Stimulated activated naive CD4-positive, alpha-beta T cell treated with Interleukin-2 at 50 U/mL for 16 hours (primary cell): ENCODE measurements around the gene COPG2.
A peak's percentile ranks its signal among the peaks of the same experiment; 100 is the strongest.
"Not testable (repeated sequence)": the region's sequence is repeated elsewhere in the genome, so short reads cannot be mapped to it uniquely, and the experiment has no call there.

Experiments used
- DNase-seq: peaks from one replicate; lab custom pipeline; 2025; lab: John Stamatoyannopoulos, UW

The COPG2 gene, protein sequence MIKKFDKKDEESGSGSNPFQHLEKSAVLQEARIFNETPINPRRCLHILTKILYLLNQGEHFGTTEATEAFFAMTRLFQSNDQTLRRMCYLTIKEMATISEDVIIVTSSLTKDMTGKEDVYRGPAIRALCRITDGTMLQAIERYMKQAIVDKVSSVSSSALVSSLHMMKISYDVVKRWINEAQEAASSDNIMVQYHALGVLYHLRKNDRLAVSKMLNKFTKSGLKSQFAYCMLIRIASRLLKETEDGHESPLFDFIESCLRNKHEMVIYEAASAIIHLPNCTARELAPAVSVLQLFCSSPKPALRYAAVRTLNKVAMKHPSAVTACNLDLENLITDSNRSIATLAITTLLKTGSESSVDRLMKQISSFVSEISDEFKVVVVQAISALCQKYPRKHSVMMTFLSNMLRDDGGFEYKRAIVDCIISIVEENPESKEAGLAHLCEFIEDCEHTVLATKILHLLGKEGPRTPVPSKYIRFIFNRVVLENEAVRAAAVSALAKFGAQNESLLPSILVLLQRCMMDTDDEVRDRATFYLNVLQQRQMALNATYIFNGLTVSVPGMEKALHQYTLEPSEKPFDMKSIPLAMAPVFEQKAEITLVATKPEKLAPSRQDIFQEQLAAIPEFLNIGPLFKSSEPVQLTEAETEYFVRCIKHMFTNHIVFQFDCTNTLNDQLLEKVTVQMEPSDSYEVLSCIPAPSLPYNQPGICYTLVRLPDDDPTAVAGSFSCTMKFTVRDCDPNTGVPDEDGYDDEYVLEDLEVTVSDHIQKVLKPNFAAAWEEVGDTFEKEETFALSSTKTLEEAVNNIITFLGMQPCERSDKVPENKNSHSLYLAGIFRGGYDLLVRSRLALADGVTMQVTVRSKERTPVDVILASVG

DNA sequence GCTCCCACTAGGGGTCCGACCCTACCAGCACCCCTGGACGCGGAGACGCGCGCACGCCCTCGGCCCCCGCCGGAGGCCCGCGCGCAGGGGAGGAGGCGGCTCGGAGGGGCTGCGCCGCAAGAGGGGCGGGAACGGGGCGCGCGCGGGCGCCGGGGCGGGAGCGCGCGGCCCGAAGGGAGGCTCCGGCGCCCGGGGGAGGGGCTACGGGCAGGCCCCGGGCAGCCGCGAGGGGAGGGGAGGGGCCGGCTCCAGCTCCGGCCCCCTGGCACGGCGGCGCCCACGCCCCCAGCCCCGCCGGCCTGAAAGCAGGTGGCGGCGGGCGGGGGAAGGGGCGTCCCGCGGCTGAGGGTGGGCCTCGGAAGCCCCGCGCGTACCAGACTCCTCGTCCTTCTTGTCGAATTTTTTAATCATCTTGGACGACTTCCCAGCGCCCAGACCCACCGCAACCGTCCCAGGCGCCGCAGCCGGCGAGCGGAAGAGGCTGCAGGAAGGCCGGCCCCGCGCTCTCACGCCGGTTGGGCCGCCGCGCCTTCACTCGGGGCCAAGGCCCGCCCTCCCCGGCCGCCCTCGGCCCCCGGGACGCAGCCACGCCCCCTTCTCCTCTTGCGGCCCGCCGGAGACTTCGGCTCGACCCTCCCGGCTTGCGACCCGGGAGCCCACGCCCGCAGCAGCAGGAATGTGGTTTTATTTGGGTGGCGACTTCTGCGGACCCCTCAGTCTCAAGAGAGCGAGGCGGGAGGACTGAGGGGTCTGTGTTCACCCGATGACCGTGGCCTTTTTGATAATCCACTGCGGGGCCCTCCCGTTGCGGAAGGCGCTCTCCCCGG, at the start of gene COPG2:
TSS of gene COPG2 (minus strand) at position 491 of the 827 bp plus-strand sequence. CDS start at position 411, 80 bp downstream.
- peak; percentile 75 for DNase-seq

DNA sequence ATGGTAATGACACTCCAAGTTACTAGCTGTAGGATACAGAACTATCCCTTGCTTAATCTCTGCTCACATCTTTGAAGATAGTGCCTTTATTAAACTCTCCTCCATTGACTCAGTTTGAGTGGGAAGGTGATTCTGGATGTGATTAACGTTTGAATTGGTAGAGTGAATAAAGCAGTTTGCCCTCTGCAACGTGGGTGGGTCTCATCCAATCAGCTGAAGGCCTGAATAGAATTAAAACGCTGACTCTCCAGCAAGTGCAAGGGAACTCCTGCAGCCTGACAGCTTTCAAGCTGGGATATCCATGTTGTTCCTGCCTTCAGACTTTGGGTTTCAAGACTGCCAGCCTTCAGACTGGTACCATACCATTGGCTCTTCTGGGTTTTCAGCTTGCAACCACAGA, 43.9 kb upstream of the COPG2 start:
- no peak for DNase-seq

DNA sequence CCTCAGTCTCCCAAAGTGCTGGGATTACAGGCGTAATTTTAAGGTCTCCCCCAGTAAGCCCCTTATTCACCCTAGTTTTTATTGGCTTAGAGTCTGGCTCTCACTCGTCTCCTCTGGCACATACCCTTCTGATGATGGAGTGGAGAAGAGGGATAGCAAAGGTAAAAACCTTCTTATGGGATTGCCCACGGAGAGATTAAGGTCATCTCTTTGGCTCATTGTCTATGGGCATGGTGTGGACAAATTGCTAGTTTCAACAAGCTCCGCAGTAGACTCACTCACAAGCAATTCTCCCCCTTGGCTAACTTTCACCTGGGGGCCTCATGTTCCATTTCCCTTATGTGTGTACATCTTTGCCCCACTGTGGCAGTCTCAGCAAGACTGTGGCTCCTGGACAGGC, 40.2 kb upstream of the COPG2 start:
- DNase-seq = no peak

DNA sequence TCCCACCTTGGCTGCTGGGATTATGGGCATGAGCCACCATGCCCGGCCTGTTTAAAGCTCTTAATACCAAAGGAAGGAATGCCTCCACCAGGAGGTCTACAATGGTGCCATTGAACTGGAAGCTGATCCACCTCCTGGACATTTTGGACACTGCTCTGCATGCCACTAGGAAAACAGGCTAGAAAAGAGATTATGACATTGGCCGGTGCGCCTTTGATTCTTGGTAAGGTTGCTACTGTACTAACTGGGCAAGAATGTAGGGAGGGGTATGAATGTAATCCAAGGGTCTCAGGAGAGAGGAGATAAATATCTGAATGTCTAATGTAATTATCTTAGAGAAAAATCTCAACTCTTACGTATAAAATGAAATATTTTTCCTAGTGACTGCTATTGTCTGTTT, 39.5 kb upstream of the COPG2 start:
- DNase-seq = no peak

DNA sequence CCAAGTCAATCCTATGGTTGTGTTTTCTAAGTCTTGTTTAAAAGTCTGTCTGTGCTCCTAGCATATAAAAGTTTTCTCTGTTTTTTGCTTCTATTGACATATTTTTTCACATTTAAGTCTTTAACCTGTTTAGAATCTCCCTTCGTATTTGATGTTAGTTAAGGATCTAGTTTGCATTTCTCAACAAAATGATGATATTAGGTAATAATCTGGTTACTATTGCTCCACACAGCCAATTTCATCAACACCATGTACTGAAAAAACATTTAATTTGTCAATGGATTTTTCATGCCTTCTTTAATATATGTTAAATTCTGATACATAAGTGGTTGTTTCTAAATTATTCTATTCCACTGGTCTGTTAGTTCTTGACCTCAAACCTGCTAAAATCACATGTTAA, 35.3 kb upstream of the COPG2 start:
- no peak for DNase-seq

DNA sequence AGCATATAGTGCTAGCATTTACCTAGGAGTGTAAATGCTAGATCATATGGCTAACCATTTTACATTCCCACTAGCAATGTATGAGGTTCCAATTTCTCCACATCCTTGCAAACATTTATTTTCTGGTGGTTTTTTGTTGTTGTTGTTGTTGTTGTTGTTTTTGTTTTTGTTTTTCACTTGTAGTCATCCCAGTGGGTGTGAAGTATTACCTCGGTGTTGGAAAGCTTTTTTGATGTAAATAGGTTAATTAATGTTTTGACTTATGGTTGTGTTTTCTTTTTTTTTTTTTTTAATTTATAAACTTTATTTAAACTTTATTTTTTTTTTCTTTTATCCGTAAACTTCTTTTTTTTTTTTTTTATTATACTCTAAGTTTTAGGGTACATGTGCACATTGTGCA, 33.1 kb upstream of the COPG2 start:
- no peak for DNase-seq

DNA sequence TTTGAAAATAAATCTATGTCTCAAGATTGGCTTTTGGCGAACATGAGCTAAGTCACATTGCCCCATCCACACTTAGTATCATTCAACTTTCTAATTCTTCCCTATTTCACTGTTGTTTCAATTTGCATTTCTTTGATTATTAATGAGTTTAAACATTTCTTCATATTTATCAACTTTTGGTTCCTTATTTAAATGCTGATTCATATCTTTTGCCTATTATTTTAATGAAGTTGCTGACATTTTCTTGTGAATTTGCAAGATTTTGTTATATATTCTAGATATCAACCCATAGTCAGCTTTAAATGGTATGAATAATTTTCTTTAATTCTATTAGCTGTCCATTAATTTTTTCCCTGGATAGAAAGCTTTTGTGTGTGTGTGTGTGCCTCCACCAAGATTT, 32.2 kb upstream of the COPG2 start:
- no peak for DNase-seq

DNA sequence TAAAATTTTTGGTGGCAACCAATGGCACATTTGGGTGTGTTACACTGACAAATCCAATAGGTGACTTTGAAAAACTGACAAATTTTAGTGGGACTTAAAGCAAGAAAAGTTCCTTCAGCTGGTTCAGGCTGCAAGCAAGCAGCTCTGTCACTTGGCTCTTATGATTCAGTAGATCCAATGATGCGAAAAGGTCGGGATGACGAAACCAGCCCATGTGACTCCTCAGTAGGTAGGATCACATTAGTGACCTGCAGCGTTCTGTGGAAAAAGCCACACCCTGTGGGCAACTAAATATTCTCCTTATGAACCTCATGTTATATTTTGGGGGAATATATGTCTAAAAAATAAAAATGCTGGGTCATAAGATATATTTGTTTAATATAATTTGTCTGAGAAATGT, 31.1 kb upstream of the COPG2 start:
- no peak for DNase-seq

DNA sequence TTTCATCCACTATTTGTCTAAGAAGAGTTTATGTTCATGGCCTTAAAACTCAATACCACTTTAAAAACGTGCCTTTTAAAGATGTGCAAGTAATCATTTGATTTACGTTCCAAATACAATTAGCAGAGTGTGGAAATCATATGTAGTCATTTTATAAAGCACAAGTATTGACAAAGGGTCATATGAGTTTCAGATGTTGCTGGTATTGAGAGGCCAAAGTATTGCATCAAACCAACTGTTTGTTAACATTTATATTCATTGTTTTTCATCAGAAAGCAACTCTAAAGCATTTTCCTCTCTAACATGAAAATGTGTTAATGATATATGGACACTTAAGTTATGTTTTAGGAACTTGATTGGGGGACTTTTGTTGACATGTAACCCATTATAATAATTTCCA, 29.3 kb upstream of the COPG2 start:
- DNase-seq = no peak

DNA sequence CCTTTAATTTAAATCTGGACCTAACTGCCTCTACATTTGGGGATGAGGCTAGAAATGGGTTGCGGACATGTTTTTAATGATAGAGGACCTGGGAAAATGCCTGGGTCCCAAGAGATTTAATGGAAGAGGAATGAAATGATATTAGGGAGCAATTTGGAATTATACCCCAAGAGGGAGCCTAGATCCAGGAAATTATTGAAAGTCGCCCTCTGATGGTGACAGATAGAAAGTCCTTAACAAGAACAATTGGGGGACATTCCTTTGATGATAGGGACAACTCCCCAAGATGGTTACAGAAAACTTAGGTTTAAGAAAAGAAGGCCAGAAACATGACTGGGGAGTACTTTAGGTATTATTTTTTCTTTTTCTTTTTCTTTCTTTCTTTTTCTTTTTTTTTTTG, 27.3 kb upstream of the COPG2 start:
- no peak for DNase-seq

DNA sequence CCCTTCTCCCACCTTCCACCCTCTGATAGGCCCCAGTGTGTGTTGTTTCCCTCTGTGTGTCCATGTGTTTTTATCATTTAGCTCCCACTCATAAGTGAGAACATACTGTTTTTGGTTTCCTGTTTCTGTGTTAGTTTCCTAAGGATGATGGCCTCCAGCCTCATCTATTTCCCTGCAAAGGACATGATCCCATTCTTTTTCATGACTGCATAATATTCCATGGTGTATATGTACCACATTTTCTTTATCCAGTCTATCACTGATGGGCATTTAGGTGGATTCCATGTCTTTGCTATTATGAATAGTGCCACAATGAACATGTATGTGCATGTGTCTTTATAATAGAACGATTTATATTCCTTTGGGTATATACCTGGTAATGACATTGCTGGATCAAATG, 23.8 kb upstream of the COPG2 start:
- DNase-seq = not testable (repeated sequence)

DNA sequence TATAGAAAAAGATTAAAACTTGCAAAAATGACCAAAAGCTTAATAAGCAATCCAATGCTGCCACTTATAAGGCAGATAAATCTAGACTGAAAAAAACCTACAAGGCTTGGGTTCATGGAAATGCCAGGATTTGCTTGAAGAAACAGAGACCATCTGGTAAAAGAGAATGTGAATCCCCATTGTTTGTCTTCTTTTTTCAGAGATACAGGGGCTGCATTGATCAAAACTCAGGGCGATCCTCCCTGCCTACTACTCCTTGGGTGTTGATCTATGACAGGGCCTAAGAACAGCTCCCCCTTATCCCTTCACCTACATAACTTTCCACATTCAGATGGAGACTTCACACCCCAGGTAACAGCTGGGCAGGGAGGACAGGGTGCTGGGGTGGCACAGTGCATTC, 21.1 kb upstream of the COPG2 start:
- DNase-seq = no peak

DNA sequence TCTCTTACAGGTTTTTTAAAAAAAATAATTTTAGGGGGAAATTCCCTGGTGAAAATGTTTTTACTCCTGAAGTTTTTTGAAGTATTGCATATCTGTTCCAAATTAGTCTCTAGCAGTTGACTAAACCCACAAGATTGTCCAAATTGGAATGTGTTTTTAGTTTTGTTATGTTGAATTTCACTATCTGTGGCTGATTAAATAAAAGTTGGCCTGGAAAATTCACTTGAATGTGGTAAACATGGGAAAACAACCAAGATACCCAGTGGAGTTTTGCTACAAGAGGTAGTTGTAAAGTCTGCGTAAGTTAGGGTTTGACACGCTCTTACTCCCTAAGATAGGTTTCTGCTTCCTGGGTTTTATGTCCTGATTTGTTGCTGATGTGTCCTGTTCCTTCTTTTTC, 14.5 kb upstream of the COPG2 start:
- DNase-seq = no peak

DNA sequence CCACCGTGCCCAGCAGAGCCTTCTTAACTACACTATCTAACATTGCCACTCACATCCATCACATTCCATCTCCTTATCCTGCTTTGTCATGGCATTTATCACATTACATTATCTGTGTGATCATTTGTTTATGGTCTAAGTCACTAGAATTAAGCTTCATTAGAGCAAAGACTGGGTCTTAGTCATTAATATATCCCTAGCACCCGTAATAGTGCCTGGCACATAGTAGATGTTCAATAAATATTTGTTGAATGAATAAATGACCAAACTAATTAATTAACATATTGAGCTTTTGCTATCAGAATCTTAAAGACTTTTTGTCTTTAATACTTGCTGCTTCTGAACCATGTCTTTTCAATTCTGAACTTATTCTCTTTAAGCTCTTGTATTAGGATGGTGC, 5.9 kb upstream of the COPG2 start:
- DNase-seq = no peak

DNA sequence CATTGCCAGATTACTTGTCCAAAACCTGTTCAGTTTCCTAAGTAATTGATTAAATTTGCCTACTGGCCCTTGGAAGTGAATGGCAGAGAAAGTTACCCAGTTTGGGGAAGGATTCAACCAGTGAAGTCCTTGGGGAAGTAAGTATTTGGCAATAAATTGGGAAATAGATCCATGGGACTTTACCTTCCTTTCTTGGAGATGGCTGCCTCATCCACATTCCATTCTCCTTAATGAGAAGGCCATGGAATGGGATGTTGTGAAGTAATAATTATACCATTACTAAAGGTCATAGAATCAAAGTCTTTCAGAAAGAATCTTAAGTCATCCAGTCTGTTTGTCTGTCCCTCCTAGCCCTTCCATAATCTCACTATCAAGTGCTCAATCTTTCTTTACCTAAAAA, 4.5 kb upstream of the COPG2 start:
- no peak for DNase-seq

DNA sequence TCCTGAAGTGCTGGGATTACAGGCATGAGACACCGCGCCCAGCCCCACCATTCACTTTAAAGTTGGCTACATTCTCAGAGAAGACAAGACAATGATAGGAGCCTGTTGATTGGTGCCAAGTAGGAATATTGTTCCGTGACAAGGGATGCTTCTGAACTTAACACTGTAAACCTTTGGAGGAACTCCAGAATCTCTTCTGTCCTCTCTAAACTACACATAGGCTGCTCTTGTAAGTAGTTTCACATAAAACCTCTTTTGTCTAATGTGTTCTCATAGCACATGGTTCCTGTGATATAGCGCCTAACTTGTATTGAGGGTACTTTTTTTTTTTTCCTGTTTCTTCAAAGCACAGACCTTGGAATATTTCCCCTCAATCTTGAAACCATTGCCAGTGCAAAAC, 3.6 kb upstream of the COPG2 start:
- DNase-seq = no peak

DNA sequence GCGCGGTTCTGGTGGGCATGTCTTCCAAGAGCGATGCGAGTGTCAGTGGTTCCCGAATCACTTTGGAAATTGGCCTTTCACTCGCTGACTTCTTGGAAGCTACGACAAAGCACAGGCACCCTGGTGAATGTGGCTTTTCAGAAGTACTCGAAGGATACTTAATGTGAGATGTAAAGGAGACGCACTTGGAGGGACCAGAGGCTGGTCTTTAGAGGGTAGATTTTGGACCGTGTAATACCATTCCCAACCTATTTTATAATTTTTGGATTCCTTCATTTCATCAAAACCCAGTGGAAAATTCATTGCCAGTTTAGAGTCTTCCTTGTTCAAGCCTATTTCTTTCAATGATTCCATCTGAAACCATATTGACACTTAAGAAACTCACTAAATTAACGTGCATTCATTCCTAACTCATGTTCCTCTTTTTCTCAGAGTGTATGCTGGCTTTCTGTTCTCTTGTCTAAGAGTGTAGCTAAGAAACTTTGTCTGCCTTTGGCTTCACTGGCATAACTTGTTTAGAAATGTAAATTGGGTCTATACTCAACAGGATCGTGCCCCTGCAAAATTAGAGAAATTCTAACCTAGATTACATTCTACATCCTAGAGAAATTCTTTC, 645 bp upstream of the COPG2 start:
- DNase-seq = no peak

DNA sequence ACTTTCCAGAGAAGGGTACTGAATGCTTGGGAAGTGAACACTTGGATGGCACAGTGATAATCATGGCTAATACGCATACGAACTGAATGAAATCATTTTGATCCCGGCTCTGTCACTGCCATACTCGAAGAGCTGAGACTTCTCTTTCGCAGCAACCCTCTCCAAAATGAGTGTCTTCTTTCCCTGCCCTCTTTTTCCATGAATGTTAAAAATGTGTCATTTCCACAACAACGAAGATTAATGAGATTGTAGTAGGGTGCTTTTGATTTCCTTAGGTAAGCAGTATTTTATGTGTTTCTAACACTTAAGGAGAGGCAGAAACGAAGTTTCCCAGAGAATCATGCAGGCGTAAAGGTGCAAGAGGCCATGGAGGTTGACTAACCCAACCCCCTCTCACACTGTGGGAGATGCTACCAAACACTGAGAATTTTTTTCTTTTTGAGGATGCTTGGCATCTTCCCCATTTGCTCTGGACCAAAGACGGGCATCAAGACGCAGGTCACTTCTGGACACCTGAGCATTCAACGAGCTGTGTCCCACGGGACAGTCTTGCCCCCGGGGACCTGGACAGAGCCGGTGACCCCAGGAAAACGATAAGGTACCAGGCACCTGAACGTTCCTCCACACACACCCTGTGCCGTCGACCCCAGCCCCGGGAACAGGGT, 823 bp downstream of the COPG2 start:
- DNase-seq = no peak

DNA sequence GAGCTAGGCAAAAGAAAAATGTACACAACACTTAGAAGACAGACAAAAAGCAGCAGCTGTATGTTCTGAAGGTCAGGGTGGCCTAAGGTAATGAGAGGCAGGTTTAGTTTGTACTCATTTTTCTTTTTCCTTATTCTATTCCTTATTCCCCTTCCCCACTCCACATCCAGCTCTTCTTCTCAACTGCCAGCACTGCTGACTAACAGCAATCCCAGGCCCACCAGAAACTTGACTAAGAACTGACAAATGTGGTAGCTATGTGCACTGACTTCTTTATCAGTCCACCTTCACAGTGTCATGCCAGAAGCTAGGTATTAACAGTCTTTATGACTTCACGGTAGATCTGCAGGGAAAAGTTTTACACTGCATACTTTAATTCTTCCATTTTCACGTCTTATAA, 6.1 kb downstream of the COPG2 start:
- DNase-seq = no peak

DNA sequence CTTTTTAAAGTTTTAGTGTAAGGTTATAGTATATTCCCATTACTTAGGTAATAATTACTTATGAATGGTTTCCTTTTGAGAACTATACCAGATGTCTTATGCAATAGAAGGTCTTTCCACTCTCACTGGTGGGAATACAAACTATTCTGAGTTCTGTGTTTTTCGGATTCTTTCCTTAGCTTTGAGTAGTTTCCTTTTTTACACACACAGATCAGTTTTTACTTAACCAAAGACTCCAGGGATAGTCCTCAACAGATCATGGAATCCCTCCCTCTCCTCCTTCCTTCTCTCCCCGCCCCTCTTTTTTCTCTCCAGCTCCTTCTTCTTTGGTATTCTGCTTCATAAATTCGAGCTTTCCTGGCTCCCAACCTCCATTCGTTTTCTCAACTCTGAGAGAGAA, 13.3 kb downstream of the COPG2 start:
- DNase-seq = no peak

DNA sequence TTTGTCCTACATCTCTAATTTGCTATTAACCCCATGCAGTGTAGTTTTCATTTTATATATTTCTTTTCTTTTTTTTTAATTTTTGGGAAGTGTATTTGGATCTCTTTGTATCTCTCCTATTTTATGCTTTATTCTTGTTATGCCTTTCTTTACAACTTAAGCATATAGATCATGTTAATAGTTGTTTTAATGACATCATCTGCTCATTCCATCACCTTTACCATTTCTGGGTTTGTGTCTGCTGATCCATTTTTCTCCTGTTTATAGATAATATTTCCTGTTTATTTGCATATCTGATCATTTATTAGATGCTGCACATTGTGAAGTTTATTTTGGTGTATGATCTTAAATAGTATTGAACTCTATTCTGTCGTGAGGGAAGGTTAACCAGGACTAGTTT, 13.7 kb downstream of the COPG2 start:
- no peak for DNase-seq
